Mucosa of stomach (tissue), 1 donor: ENCODE measurements around the gene SS18L1.

ENCODE experiments used
- H3K27me3 ChIP-seq: one replicate; pipeline ENCODE4 v1.7.0; 2013; ENCODE audit warnings: mild to moderate bottlenecking, low read length; ENCODE audit not compliant: control insufficient read depth, insufficient read depth
- H3K36me3 ChIP-seq: one replicate; pipeline ENCODE4 v1.7.0; 2013; ENCODE audit warnings: low read length; ENCODE audit not compliant: control insufficient read depth, insufficient read depth
- H3K4me1 ChIP-seq: one replicate; pipeline ENCODE4 v1.7.0; 2013; ENCODE audit warnings: mild to moderate bottlenecking, low read length; ENCODE audit not compliant: control insufficient read depth, insufficient read depth
- H3K4me3 ChIP-seq: one replicate; pipeline ENCODE4 v1.7.0; 2013; ENCODE audit warnings: low read length
- H3K9ac ChIP-seq: one replicate; pipeline ENCODE4 v1.7.0; 2013; ENCODE audit warnings: mild to moderate bottlenecking, low read length, moderate library complexity
- H3K9me3 ChIP-seq: one replicate; pipeline ENCODE4 v1.7.0; 2013; ENCODE audit warnings: mild to moderate bottlenecking, low read length, moderate library complexity; ENCODE audit not compliant: control insufficient read depth
- donor health status: Pancreatic carcinoma.

SS18L1 gene

DNA sequence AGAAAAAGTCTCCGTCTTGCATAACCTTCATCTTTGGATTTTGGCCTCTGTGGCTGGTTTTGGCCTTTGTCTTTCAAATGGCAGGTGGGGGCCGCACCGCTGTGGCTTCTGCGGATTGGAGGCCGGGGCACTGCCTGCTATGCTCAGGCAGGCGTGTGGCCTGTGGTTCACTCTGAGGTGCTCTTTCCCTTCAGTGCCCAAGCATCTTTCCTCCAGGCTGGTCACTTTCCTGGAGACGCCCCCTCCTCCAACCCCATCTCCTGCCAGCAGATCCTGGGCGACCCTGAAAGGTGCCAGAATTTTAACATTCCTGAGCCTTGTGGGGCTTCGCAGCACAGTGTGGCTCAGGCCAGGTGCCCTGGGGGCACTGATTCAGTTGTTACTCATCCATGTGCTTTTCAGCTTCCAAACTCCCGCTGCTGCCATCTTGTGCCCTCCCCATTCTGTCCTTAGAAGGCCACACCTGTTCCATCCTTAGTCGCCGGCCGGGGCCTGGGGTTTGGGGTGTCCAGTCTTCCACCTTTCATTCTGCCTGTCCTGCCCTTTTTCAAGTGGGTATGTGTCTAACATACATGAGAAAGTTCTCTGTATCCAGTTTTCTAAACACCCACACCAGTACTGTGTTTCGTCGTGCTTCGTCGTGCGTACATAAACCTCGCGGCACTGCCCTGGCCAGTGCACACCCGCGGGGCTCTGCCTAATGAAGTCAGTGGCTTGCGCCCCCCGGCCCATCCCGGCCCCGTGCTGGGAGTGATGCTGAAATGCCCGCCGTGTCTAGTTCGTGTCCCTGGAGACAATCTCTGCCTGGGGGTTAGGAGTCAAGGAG is 12.1 kb downstream of the SS18L1 start:
- H3K36me3 ChIP-seq = no peaks in the 10 kb centered on the region
- peaks cover 3% of the 10 kb centered on the region for H3K4me1 ChIP-seq
- H3K9ac ChIP-seq = no peak overlapping the region
- no peak overlapping the region for H3K4me3 ChIP-seq
- no peaks in the 10 kb centered on the region for H3K9me3 ChIP-seq
- no peaks in the 10 kb centered on the region for H3K27me3 ChIP-seq

- Histone ChIP-seq H3K9ac (no peak overlapping the region), H3K4me3 (no peak overlapping the region), H3K27me3 (no peaks in the 10 kb centered on the region), H3K36me3 (no peaks in the 10 kb centered on the region), H3K4me1 (peaks cover 3% of the 10 kb centered on the region), H3K9me3 (no peaks in the 10 kb centered on the region)
Observed at GRCh38 chr20:62156254-62156556, 12.6 kb downstream of the SS18L1 start.

- Histone ChIP-seq H3K9me3 (no peaks in the 10 kb centered on the region), H3K4me1 (peaks cover 3% of the 10 kb centered on the region), H3K36me3 (no peaks in the 10 kb centered on the region), H3K27me3 (no peaks in the 10 kb centered on the region), H3K9ac (no peak overlapping the region), H3K4me3 (no peak overlapping the region)
Observed at GRCh38 chr20:62156592-62157386, 13.2 kb downstream of the SS18L1 start.

DNA sequence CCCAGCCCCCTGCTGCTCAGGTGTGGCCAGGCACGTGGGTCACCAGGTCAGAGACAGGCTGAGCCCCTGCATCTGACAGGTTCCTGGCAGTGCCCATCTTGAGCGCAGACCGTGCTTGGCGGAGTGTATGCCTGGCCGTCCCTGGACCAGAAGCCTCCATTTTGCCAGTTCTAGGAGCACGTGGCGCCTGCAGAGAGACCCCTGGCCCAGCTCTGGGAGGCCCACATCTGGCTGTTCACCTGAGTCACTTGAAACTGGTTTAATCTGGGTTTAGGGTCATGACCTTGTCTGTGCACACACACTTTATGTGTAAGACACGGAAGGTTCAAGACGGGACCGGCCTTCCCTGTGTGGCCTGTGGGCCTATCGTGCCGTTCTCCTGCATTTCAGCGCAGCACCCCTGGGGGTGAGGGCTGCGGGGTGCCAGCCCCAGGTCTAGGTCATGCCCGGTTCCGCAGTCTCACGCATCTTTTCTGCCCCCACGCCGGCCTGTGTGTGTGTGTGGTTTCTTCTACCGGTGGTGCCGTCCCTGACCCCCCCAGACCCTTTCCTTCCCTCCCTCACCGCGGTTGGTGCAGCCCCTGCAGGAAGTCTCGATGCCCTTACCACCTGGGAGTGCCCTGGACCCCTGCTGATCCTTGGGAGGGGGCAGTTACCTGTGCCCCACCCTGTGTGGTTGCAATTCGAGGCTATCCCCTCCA is 14.0 kb downstream of the SS18L1 start:
- Histone ChIP-seq H3K36me3 (no peaks in the 10 kb centered on the region), H3K9me3 (no peaks in the 10 kb centered on the region), H3K9ac (no peak overlapping the region)

GRCh38 chr20:62158088-62158400 is 14.5 kb downstream of the SS18L1 start:
- H3K36me3 ChIP-seq = no peaks in the 10 kb centered on the region

More for the DNA sequence above, 14.0 kb downstream of the SS18L1 start:
- H3K4me3 ChIP-seq = no peak overlapping the region
- no peaks in the 10 kb centered on the region for H3K27me3 ChIP-seq
- H3K4me1 ChIP-seq = peaks cover 3% of the 10 kb centered on the region

GRCh38 chr20:62158541-62158940 is 15.0 kb downstream of the SS18L1 start:
- no peak overlapping the region for H3K4me3 ChIP-seq
- H3K9ac ChIP-seq = no peak overlapping the region
- no peaks in the 10 kb centered on the region for H3K9me3 ChIP-seq
- no peaks in the 10 kb centered on the region for H3K27me3 ChIP-seq
- peaks cover 3% of the 10 kb centered on the region for H3K4me1 ChIP-seq
- no peaks in the 10 kb centered on the region for H3K36me3 ChIP-seq

More at GRCh38 chr20:62158088-62158400, 14.5 kb downstream of the SS18L1 start:
- Histone ChIP-seq H3K4me3 (no peak overlapping the region), H3K4me1 (peaks cover 3% of the 10 kb centered on the region), H3K9me3 (no peaks in the 10 kb centered on the region), H3K27me3 (no peaks in the 10 kb centered on the region), H3K9ac (no peak overlapping the region)

DNA sequence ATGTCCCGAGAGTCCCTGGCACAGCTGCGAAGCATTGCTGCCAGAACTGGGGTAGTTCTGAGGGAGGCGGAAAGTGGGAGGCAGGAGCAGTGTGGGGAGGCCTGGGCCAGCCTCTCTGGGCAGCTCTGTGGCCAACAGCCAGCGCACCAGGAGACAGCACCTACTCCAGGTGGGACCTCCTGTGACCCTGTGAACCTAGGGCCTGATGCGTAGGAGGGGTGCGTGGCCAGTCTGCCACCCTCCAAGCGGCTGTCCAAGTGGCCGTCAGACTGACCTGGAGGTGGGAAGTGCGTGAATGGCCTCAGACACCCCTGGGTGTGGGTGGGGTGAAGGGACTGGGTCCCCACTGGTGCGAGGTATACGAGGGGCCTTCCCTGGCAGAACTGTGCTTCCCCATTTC is 15.5 kb downstream of the SS18L1 start:
- Histone ChIP-seq H3K9me3 (no peaks in the 10 kb centered on the region), H3K27me3 (no peaks in the 10 kb centered on the region), H3K4me3 (no peak overlapping the region), H3K4me1 (peaks cover 3% of the 10 kb centered on the region), H3K9ac (no peak overlapping the region), H3K36me3 (no peaks in the 10 kb centered on the region)

DNA sequence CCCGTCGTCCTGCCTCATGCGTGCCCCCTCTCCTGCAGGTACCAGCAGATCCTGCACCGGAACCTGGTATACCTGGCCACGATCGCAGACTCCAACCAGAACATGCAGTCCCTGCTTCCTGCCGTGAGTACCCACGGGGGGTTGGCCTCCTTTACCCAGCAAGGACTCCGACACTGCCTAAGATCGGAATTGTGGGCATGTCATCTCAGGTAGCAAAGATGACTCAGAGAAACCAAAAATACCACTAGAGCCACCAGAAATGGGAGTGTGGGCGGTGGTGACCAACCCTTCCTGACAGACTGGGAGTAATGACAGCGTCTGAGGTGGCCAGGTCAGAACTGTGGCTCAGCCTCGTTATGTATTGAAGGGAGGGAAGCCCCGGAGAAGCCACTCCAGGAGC is 16.3 kb downstream of the SS18L1 start:
- no peaks in the 10 kb centered on the region for H3K9me3 ChIP-seq
- peaks cover 3% of the 10 kb centered on the region for H3K4me1 ChIP-seq
- H3K4me3 ChIP-seq = no peak overlapping the region
- H3K27me3 ChIP-seq = no peaks in the 10 kb centered on the region
- H3K36me3 ChIP-seq = no peaks in the 10 kb centered on the region
- H3K9ac ChIP-seq = no peak overlapping the region

GRCh38 chr20:62160253-62160652 is 16.7 kb downstream of the SS18L1 start:
- H3K27me3 ChIP-seq = no peaks in the 10 kb centered on the region
- H3K36me3 ChIP-seq = no peaks in the 10 kb centered on the region

GRCh38 chr20:62160876-62161275 is 17.3 kb downstream of the SS18L1 start:
- H3K4me3 ChIP-seq = no peak overlapping the region
- no peaks in the 10 kb centered on the region for H3K9me3 ChIP-seq
- H3K4me1 ChIP-seq = peaks cover 3% of the 10 kb centered on the region
- H3K36me3 ChIP-seq = no peaks in the 10 kb centered on the region
- H3K9ac ChIP-seq = no peak overlapping the region
- H3K27me3 ChIP-seq = no peaks in the 10 kb centered on the region

More at GRCh38 chr20:62160253-62160652, 16.7 kb downstream of the SS18L1 start:
- Histone ChIP-seq H3K9ac (no peak overlapping the region), H3K4me3 (no peak overlapping the region), H3K9me3 (no peaks in the 10 kb centered on the region), H3K4me1 (peaks cover 3% of the 10 kb centered on the region)

DNA sequence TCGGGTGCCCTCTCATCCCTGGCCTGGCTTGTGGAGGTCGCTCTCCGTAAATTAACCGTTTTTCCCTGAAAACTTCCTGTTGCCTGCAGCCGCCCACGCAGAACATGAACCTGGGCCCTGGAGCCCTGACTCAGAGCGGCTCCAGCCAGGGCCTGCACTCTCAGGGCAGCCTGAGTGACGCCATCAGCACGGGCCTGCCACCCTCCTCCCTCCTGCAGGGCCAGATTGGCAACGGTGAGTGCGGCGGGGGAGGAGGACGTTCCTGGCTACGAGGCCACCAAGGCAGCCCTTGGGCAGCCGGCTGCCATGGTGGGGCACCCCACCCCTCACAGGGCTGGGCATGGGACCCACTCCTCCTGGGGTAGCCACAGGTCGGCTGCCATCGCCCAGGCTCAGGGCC is 17.8 kb downstream of the SS18L1 start:
- no peaks in the 10 kb centered on the region for H3K36me3 ChIP-seq
- peaks cover 3% of the 10 kb centered on the region for H3K4me1 ChIP-seq
- H3K9ac ChIP-seq = no peak overlapping the region

More for the DNA sequence above, 17.8 kb downstream of the SS18L1 start:
- H3K9me3 ChIP-seq = no peaks in the 10 kb centered on the region
- no peak overlapping the region for H3K4me3 ChIP-seq
- no peaks in the 10 kb centered on the region for H3K27me3 ChIP-seq
